ENCODE data around the gene ATP6V0D1. TPM values are rescaled to one million over a fixed set of nuclear protein-coding genes. Genes with fewer than 3 reads are reported as not detected.
A peak's percentile ranks its signal among the peaks of the same experiment; 100 is the strongest.
"Not testable (repeated sequence)": the region's sequence is repeated elsewhere in the genome, so short reads cannot be mapped to it uniquely, and the experiment has no call there.

Gene ATP6V0D1
- total and polyA plus RNA-seq, 10 donors = 37.3 to 133 (median 105) TPM

DNA sequence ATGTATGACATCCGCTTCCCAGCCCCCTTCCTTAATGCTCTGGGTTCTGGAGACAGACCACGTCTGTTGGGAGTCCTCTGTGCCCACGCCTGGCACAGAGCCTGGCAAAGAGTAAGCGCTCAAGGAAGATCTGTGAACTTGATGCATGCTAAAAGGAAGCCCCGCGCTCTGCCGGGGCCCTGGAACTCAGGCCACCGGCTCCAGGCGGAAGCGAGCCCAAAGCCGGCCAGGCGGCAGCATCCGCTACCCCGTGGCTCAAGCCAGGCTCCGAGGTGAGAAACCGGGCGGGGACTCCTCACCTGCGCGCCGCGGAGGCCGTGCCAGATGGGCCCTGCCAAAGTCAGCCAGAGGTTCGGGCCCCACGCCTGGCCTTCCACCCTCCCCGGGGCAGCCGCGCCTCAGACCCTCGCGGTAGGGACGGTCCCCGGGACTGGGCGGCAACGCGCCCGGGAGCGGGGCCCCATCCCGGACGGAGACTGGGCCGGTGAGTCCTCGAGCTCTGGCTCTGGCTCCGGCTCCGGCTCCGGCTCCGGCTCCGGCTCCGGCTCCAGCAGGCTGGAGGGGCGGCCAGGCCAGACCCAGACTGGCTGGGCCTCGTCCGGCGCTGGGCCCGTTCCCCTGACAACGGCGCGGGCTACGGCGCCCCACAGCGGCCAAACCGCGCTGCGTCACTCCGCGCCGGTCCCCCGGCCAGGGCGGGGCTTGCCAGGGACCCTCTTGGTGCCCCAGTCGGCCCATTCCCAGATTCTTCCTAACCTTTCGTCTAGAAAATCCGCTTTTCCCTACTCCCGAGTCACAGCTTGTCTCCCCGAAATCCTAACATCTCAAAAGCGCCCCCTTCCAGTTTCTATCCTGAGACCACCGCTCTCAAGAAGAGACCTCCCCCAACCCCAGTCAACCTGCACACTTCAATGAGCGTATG lies 64.8 kb downstream of the ATP6V0D1 start, which contains the start of gene ZDHHC1:
Gene ZDHHC1, minus strand, starts transcription at position 606 of the 922 bp plus-strand sequence. CDS start 8,702 bp downstream, outside the sequence.
- peak; percentile 92 for DNase-seq

DNA sequence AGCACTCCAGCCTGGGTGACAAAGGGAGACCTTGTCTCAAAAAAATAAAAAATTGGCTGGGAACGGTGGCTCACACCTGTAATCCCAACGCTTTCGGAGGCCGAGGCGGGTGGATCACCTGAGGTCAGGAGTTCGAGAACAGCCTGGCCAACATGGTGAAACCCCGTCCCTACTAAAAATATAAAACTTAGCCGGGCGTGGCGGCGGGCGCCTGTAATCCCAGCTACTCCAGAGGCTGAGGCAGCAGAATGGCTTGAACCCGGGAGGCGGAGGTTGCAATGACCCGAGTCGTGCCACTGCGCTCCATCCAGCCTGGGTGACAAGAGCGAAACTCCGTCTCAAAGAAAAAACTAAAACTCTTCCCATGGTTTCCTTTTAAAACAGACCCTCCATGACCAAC lies 65.5 kb downstream of the ATP6V0D1 start:
- intact Hi-C loops (cut with DNase I; ENCODE audit: low total_unique reads); DNase-seq; H3K9me3 ChIP-seq; H3K36me3 ChIP-seq: not testable (repeated sequence)
- Histone ChIP-seq H3K4me1 (peaks cover 7 to 52% (median 35%) of the 10 kb centered on the region in 6 donors), H3K27ac (peak overlapping the region; percentile 51 to 93 (median 88)), H3K27me3 (replicated peaks in 1 of 7) (peaks cover 0 to 25% (median 0%) of the 10 kb centered on the region in 7 donors), H3K4me3 (peak overlapping the region; percentile 55 to 94 (median 81))
- WGBS, 5 donors = 78 to 87% (median 84%) methylated on average over 19 of the region's 19 CpGs

More for the DNA sequence above, 64.8 kb downstream of the ATP6V0D1 start, which contains the start of gene ZDHHC1:
- H3K9me3 ChIP-seq = no peaks in the 10 kb centered on the region
- peak within 1 kb of the TSS; percentile 51 to 93 (median 88) for H3K27ac ChIP-seq
- intact Hi-C loops (cut with DNase I; ENCODE audit: low total_unique reads) = no loop called here
- H3K4me1 ChIP-seq = peaks cover 7 to 52% (median 35%) of the 10 kb centered on the region in 6 donors
- TF ChIP-seq, protein P1, sequence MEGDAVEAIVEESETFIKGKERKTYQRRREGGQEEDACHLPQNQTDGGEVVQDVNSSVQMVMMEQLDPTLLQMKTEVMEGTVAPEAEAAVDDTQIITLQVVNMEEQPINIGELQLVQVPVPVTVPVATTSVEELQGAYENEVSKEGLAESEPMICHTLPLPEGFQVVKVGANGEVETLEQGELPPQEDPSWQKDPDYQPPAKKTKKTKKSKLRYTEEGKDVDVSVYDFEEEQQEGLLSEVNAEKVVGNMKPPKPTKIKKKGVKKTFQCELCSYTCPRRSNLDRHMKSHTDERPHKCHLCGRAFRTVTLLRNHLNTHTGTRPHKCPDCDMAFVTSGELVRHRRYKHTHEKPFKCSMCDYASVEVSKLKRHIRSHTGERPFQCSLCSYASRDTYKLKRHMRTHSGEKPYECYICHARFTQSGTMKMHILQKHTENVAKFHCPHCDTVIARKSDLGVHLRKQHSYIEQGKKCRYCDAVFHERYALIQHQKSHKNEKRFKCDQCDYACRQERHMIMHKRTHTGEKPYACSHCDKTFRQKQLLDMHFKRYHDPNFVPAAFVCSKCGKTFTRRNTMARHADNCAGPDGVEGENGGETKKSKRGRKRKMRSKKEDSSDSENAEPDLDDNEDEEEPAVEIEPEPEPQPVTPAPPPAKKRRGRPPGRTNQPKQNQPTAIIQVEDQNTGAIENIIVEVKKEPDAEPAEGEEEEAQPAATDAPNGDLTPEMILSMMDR (IDR thresholded peaks at IDR 0.05 in 8 of 11, conservative IDR thresholded peaks at IDR 0.05 in 3 of 11) = peak in 9 of 11 experiments; percentile 39 to 78 (median 63)
- TF ChIP-seq POLR2AphosphoS5 (IDR thresholded peaks at IDR 0.05) (peak; percentile 58 to 83 (median 78)), POLR2A (IDR thresholded peaks at IDR 0.05) (peak in 1 of 3 donors; percentile 21)
- H3K36me3 ChIP-seq = no peaks in the 10 kb centered on the region
- H3K27me3 ChIP-seq (replicated peaks in 1 of 7) = peaks cover 0 to 25% (median 0%) of the 10 kb centered on the region in 7 donors
- peak within 1 kb of the TSS; percentile 55 to 94 (median 81) for H3K4me3 ChIP-seq
- 2 to 4% (median 2%) methylated on average over 31 to 73 of the region's 73 CpGs for WGBS, 5 donors

DNA sequence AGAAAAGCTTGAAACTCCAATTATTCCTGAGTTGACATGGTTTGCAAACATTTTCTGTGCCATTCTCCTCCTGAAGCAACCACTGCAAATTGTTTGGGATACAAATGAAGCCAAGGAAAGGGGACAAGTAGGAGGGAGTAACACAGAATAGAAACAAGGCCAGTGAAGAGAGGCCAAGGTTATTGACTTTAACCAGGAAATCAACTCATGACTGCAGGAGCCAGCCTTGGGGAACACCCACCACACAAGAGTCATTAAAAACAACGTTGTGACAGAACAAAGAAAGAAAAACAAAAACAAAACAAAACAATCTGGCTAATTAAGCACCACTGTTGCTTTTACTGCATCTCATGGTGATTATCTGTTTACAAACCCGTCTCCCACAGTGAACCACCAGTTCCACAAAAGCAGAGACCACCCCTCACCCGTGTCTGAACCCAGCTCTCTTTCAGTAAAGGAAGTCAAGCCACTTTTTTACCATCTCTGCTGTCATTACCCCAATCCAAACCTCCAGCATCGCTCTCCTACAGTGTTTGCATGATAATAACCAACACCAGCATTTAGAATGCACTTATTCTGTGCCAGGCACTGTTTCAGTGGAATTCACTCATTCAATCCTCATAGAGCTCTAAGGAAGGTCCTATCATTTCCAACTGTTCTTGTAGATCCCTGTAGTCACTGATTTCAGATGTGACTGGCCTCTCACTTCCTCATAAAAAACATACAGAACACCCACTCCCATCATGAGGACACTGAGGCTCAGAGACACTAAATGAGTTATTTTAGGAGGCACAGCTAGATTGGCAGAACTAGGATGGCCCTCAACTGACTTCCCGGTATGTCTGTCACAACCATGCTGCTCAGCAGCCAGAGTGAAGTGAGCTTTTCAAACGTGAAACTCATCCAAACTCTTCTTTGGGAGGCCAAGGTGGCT lies 66.7 kb downstream of the ATP6V0D1 start:
- H3K27ac ChIP-seq = peak overlapping the region; percentile 51 to 93 (median 88)
- 53 to 69% (median 60%) methylated on average over 6 of the region's 6 CpGs for WGBS, 5 donors
- no peaks in the 10 kb centered on the region for H3K36me3 ChIP-seq
- no peaks in the 10 kb centered on the region for H3K9me3 ChIP-seq
- H3K4me1 ChIP-seq = peaks cover 7 to 52% (median 36%) of the 10 kb centered on the region in 6 donors
- TF ChIP-seq POLR2AphosphoS5 (IDR thresholded peaks at IDR 0.05) = peak in 1 of 3 donors; percentile 49
- TF ChIP-seq, protein P1 (IDR thresholded peaks at IDR 0.05 in 8 of 11, conservative IDR thresholded peaks at IDR 0.05 in 3 of 11) = no peak
- peaks cover 0 to 25% (median 0%) of the 10 kb centered on the region in 7 donors for H3K27me3 ChIP-seq (replicated peaks in 1 of 7)
- H3K4me3 ChIP-seq = peak overlapping the region in 1 of 8 donors; percentile 94
- DNase-seq = no peak
- intact Hi-C loops (cut with DNase I; ENCODE audit: low total_unique reads) = no loop called here

DNA sequence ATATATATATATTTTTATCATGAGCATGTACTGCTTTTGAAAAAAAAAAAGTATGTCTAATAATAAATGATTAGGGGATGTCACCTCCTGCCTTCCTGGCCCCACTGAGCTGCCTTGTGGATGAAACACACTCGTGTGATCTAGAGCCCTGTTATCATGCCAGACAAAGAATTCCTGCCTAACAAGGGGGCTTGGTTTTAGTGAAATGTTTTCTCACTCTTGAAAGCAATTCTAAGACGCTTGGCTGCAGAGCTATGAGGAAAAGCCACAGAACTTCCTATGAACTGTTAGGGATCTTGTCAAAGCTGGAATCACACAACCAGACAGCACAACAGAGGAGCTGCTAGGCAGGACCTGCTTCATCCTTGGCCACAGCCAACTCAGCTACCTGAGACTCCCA lies 68.7 kb downstream of the ATP6V0D1 start:
- Histone ChIP-seq H3K36me3 (no peaks in the 10 kb centered on the region), H3K27ac (peak overlapping the region in 6 of 8 donors; percentile 26 to 93 (median 88)), H3K9me3 (no peaks in the 10 kb centered on the region), H3K4me3 (no peak overlapping the region), H3K4me1 (peaks cover 7 to 52% (median 36%) of the 10 kb centered on the region in 6 donors), H3K27me3 (replicated peaks in 1 of 7) (peaks cover 0 to 19% (median 0%) of the 10 kb centered on the region in 7 donors)
- TF ChIP-seq, protein P1 (IDR thresholded peaks at IDR 0.05 in 8 of 11, conservative IDR thresholded peaks at IDR 0.05 in 3 of 11) = no peak
- TF ChIP-seq POLR2A (IDR thresholded peaks at IDR 0.05) (no peak), POLR2AphosphoS5 (IDR thresholded peaks at IDR 0.05) (no peak)
- WGBS, 5 donors = 31 to 52% (median 41%) methylated on average over 2 of the region's 2 CpGs
- no peak for DNase-seq
- intact Hi-C loops (cut with DNase I; ENCODE audit: low total_unique reads) = no loop called here
